ENCODE data around the gene GRK5.

- no peak for TF ChIP-seq CTCF (IDR thresholded peaks at IDR 0.05)
- TF ChIP-seq POLR2A (IDR thresholded peaks at IDR 0.05), result no peak
- TF ChIP-seq EP300 (IDR thresholded peaks at IDR 0.05), result no peak
These were observed 238.6 kb downstream of the GRK5 start for GRCh38 chr10:119445935-119446317.

All from tibial nerve (tissue), 4 donors.